ENCODE data around the gene ADD2.
"Not testable (repeated sequence)": the region's sequence is repeated elsewhere in the genome, so short reads cannot be mapped to it uniquely, and the experiment has no call there.

The ADD2 gene

DNA sequence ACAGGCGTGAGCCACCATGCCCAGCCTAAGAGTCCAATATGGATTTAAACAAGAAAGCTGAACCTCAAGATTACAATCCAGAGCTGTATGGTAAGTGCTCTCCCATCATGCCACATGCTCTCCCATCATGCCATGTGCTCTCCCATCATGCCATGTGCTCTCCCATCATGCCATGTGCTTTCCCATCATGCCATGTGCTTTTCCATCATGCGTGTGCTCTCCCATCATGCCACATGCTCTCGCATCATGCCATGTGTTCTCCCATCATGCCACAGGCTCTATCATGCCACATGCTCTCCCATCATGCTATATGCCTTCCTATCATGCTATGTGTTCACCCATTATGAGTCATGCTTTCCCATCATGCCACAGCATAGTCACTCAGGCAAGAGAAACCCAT, 20.7 kb downstream of the ADD2 start:
- DNase-seq, result no peak

- no peak for DNase-seq
Measured at GRCh38 chr2:70746094-70746974, 21.7 kb downstream of the ADD2 start.

DNA sequence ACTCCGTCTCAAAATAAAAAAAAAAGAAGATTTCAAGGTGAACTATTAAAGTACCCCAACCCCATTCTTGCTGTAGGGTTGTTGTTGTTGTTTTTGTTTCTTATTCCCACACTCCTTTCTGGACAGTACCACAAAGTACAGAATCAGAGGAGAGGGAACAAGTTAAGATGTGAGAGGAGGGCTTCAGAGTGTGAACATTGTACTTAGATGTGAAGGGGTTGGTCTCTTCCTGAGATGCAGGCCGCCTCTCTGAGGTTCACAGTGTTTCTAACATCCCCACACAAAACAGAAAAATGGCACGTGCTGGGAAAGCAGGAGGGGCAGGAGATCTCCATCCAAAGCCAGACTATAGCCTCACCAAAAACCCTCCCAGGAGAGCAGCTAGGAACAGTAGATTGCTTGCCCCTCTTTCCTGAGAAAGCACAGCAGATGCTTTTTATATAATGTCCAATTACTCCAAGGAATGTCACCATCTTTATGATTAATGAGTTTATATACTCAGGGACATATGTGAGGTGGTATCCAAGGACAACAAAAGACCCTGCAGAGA, 22.6 kb downstream of the ADD2 start:
- no peak for DNase-seq

DNA sequence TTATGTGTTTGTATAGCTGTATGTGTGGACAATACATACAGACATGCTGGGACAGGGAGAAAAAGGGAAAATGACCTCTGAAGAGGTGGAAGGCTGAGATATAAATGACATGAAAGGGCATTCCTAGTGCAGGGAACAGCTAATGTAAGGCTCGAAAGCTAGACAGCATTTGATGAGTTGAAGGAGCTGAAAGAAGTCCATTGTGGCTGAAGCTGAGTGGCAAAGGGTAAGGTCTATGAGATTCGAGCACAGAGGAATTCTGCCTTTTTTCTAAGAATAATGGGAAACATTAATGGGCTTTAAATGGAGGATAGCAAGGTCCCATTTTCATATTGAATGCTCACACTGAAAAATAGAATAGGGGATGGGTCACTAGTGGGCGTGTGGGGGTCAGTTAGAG, 23.6 kb downstream of the ADD2 start:
- DNase-seq, result no peak

DNA sequence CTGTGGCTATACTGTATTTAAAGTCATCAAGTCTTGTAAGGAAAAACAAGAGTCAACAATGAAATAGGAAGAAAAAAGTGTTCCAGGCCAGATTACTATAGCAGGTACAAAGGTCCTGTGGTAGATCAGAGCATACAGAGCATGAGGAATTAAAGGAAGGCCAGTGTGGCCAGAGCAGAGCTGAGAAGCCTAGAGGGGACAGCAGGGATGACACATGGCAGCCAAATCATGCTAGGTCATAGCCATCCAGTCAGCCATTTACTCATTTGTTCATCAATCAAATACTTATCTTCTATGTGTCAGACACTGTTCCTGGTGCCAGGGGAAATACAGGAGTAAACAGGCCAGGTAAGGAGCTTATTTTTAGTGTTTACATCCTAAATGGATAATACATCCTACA, 24.3 kb downstream of the ADD2 start:
- no peak for DNase-seq

DNA sequence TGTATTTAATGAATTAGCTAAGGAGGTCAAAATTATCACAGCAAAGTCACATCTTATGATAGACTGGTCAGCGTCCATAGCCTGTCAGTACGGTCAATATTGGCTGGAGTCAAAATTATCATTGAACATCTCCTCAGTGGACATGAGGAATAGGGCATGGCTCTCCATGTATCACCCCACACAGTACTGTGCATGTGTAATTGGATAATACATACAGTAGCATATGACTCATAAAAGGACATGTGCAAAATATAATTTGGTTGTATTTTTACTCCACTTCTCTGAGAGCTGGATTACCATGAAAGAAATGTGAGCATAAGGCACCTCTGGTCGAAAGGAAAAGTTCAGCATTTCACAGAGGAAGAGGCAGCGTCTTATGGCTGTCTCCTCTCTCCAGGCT, 24.9 kb downstream of the ADD2 start:
- DNase-seq, result no peak

DNA sequence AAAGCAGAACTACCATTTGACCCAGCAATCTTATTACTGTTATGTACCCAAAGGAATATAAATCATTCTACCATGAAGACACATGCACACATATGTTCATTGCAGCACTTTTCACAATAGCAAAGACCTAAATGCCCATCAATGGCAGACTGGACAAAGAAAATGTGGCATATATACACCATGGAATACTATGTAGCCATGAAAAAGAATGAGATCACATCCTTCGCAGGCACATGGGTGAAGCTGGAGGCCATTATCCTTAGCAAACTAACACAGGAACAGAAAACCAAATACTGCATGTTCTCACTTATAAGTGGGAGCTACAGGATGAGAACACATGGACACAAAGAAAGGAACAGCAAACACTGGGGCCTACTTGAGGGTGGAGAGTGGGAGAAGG, 28.5 kb downstream of the ADD2 start:
- not testable (repeated sequence) for DNase-seq

DNA sequence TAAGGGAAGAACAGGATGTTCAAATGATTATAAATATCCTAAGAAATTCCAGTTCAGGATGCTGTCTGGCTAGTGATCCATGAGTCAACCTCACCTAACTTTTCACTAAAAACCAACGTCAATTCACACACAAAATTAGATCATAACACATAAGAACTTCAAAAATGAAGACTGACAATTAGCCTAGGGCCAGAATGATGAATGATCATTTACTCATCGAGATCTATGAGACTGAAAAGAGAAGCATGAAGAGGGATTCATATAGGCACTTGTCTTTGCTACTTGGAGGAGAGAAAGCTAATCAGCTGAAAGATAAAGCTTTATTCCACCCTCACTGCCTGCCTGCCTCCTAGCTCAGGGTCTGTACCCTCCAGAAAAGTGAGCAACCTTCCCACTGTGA, 29.8 kb downstream of the ADD2 start:
- DNase-seq, result no peak

DNA sequence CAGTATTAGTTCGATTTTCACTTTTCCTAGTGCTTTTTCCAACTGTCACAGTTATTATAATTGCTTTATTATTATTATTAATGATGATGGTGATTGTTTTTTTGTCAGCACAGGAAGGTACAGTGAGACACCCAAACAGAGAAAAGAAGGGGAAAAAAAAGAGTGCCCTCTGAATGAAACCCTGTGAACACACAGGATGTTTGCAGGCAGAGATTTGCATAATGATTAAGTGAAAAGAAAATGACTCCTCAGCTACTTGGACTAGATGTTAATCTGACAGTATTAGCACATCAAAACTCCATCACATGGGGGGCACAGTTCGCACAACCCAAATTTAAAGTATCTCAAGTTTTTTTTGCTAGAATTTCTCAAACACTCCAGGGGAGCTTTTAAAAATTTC, 32.9 kb downstream of the ADD2 start:
- no peak for DNase-seq

DNA sequence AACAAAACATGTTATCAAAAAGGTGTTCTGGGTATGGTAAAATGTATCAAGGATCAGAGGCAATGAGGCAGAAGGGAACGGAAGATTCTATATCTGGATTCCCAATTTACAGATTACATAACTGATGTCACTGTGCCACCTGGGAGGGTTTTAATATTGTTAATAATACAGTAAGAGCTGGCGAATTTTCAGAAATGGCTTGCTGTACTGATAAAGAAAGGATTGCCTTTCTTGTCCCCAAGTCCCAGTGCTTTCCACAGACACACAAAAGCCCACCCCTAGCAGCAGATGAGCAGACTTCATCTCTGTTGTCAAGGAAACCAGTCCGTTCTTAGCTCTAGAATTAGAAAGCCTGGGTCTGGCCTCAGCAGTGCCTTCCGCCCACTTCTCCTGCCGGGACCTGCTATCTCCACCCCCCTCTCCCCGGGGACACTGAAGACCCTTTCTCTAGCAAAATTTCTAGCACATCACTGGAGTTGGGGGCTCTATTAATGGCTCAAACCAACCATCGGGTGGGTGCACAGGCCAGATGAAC, 34.3 kb downstream of the ADD2 start:
- DNase-seq, result no peak

GRCh38 chr2:70732766-70733645, 35.0 kb downstream of the ADD2 start:
- DNase-seq, result no peak

DNA sequence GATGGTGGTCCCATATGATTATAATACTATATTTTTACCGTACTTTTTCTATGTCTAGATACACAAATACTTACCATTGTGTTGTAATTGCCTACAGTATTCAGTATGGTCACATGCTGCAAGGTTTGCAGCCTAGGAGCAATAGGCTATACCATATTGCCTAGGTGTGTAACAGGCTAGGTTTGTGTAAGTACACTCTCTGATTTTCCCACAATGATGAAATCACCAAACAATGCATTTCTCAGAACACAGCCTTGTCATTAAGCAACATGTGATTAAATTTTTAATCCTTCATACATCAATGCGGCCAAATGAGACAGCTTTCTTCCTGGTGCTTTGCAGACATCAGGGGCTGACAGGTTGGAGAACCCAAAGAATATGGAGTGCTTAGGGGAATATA, 37.3 kb downstream of the ADD2 start:
- no peak for DNase-seq

DNA sequence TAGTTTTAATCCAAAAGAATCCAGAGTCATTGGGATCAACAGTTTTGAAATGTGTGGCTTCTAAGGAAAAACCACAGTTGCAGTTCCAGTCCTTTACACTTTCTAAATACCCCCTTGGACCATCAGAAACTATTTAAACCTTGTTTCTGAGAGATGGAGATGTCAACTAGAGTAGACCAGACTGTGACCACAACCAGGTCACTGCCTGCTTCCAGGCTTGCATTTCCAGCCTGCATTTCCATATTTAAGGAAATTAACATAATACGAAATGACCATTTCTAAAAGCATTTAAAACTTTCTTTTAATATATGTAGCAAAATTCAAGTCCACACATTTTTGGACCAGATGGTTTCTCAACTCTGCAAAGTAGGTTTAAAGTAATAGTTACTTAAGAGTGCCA, 38.4 kb downstream of the ADD2 start:
- DNase-seq, result no peak

DNA sequence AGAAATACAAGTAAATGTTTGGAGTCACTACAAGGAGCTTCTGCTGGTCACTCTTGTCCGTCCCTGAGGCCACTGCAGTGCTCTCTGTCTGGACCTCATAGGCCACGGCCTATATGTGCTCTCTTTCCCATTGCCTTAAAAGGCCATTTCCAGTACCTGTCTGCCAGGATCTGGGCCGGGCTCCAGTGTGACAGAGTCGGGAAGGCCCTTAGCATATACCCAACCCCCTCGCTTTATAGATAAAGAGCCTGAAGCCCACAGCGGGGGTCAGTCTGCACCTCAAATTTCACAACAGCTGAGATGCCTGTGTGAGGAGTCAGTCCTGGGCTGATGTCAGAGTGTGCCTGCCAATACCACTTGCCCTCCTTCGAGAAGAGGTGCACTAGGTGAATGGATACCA, 39.9 kb downstream of the ADD2 start:
- DNase-seq, result no peak

- DNase-seq, result no peak
Measured at GRCh38 chr2:70726947-70727725, 40.9 kb downstream of the ADD2 start.

DNA sequence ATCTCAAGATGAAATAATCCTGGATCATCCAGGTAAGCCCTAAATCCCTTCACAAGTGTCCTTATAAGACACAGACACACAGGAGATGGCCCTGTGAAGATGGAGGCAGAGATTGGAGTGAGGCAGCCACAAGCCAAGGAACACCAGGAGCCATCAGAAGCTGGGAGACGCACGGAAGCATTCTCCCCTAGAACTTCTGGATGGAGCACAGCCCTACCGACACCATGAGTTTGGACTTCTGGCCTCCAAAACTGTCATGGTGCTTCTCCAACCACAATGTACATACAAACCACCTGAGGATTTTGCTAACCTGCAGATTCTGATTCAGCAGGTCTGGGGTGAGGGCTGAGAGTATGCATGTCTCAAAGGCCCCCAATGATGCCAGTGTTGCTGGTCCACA, 42.5 kb downstream of the ADD2 start:
- no peak for DNase-seq

DNA sequence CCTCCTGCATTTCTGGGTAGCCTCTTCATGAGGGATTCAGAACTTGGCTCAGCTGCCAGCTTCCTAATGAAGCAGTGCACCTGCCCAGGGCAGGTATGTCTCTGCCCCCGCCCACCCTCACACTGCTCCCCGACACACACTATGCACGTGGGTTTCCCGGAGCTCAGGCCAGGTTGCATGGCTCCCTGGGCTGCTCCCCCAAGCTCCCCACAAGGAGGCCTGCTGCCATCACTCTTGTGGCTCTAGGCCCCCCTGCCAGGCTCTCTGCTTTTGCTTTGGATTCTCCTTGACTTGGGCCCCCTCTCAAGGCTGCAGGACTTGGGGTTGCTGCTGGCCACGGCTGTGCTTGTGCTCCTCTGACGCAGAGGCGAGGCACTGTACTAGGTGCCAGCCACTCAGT, 43.6 kb downstream of the ADD2 start:
- no peak for DNase-seq

GRCh38 chr2:70723286-70723885, 44.6 kb downstream of the ADD2 start:
- DNase-seq, result no peak

DNA sequence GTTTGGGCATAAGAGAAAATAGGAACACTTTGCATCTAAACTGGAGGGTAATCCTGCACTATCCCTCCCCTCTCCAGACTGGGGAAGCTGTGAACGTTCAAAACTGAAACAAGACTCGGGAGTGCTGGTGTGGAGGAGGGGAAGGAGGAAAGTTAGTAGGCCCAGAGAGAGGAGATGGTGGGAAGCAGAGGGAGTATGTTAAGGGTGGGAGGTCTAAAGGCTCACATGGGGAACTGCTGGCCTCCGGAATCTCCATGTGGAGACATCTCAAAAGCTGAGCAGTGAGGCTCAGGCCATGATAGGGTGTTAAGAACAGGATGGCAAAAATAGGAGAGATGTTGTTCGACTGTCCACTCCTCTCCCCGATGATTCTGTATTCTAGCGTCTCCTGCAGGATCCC, 47.9 kb downstream of the ADD2 start:
- DNase-seq, result no peak

DNA sequence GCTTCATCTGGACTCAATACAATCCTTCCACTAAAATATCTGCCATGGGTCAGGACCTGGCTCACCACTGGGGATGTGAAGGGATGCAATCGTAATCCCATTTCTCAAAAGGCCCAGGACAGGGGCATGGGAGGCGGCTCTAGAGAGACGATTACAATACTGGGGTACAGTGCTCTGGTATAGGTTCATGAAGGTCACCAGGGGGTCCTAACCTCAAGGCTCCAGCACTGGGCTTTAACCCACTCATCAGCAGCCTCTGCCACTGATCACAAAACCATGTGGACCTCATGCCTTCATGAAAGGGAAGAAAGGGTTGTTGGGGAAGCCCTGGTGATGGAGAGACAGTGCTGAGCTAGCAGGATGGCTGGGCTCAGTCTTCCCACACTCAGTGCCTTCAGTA, 48.8 kb downstream of the ADD2 start:
- no peak for DNase-seq

GRCh38 chr2:70718736-70719135, 49.3 kb downstream of the ADD2 start:
- no peak for DNase-seq

DNA sequence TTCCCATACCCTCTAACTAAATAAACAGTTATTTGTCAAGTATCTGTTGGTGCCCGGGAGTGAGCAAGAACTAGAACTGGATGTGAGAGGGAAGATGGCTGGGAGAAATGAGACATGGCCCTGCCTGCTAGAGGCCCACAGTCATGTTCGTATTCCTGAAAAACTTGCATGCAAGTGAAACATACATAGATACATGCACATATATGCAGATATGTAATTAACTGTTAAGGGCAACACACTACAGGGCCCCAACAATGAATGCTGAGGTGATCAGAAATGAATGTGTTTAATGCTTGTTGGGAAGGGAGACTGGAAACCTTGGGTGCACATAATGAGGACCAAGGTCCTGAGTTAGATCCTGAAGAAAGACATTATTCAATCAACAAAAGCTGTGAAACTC, 49.8 kb downstream of the ADD2 start:
- DNase-seq, result no peak
